HG02759 (cell line): ENCODE results near the gene RNF141.

Source experiments
- ATAC-seq: cut with Tn5 transposase; IDR thresholded peaks from one replicate; pipeline ENCODE4 v1.9.1; 2021; ENCODE audit warnings: mild to moderate bottlenecking, moderate library complexity; ENCODE audit not compliant: unreplicated experiment

Gene RNF141

GRCh38 chr11:10540915-10541560 lies at the start of gene RNF141:
RNF141 (minus strand) TSS chr11:10541187; CDS start chr11:10534158, 7,029 bp downstream.
- ATAC-seq = peak; percentile 98

- no peak for ATAC-seq
Observed at GRCh38 chr11:10590218-10590915, 49.4 kb upstream of the RNF141 start.

GRCh38 chr11:10588904-10589303 lies 47.9 kb upstream of the RNF141 start:
- no peak for ATAC-seq

GRCh38 chr11:10587995-10588394 lies 47.0 kb upstream of the RNF141 start:
- ATAC-seq = no peak

GRCh38 chr11:10587388-10587787 lies 46.4 kb upstream of the RNF141 start:
- no peak for ATAC-seq

- ATAC-seq = no peak
Observed at GRCh38 chr11:10584071-10584501, 43.1 kb upstream of the RNF141 start.

- no peak for ATAC-seq
Observed at GRCh38 chr11:10581481-10582019, 40.6 kb upstream of the RNF141 start.

GRCh38 chr11:10580623-10581022 lies 39.6 kb upstream of the RNF141 start:
- ATAC-seq = no peak

- no peak for ATAC-seq
Observed at GRCh38 chr11:10579700-10580099, 38.7 kb upstream of the RNF141 start.

- ATAC-seq = no peak
Observed at GRCh38 chr11:10576035-10576398, 35.0 kb upstream of the RNF141 start.

- no peak for ATAC-seq
Observed at GRCh38 chr11:10575346-10576034, 34.5 kb upstream of the RNF141 start.

GRCh38 chr11:10573556-10573955 lies 32.6 kb upstream of the RNF141 start:
- no peak for ATAC-seq

- no peak for ATAC-seq
Observed at GRCh38 chr11:10573028-10573427, 32.0 kb upstream of the RNF141 start.

GRCh38 chr11:10572533-10572932 lies 31.5 kb upstream of the RNF141 start:
- ATAC-seq = no peak

GRCh38 chr11:10568486-10568941 lies 27.5 kb upstream of the RNF141 start, which contains the start of gene LYVE1:
LYVE1 (minus strand) TSS chr11:10568665; CDS start chr11:10568532, 133 bp downstream.
- ATAC-seq = no peak

GRCh38 chr11:10567446-10567845 lies 26.5 kb upstream of the RNF141 start:
- no peak for ATAC-seq

GRCh38 chr11:10566257-10566957 lies 25.4 kb upstream of the RNF141 start:
- ATAC-seq = no peak

GRCh38 chr11:10565493-10565892 lies 24.5 kb upstream of the RNF141 start:
- no peak for ATAC-seq

GRCh38 chr11:10564696-10565318 lies 23.8 kb upstream of the RNF141 start:
- ATAC-seq = no peak

GRCh38 chr11:10564030-10564429 lies 23.0 kb upstream of the RNF141 start:
- no peak for ATAC-seq
